SK-N-MC (cell line): ENCODE data around the gene COL15A1.

Experiments
- EZH2 ChIP-seq: fragments of 200-600 bp; sonication (generic); IDR thresholded peaks from one replicate; pipeline ENCODE4 v1.6.1; 2017; ENCODE audit warnings: antibody characterized with exemption
- POLR2AphosphoS5 ChIP-seq: IDR thresholded peaks from 2 replicates; pipeline ENCODE4 v1.6.1; 2012; ENCODE audit warnings: mild to moderate bottlenecking, low read depth, low read length, borderline replicate concordance

DNA sequence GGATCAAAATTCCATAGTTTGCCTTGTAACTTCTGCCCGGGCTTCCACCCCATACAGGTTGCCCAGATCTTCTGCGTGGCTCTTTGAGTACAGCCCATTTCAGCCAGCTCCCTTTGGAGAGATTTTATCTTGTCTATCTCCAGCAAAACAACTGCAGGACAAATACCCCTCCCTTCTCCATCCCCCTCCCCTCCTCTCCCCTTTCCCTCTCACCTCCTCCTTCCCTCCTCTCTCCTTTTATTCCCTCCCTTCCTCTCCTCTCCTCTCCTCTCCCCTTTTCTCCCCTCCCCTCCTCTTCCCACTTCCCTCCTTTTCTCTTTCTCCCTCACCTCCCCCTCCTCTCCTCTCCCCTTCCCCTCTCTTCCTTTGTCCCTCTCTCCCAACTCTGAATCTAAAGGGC, 58.2 kb downstream of the COL15A1 start:
- TF ChIP-seq POLR2AphosphoS5 (no peak), EZH2 (no peak)
